Hematopoietic multipotent progenitor cell treated with erythropoietin and hydrocortisone succinate and interleukin-3 and kit ligand, for 15 days (in vitro differentiated cells): ENCODE data around the gene DCLRE1A.
"Not testable (repeated sequence)": the region's sequence is repeated elsewhere in the genome, so short reads cannot be mapped to it uniquely, and the experiment has no call there.

Source experiments
- DNase-seq: peaks from one replicate; pipeline ENCODE4 v3.0.0-alpha.2; 2015; ENCODE audit warnings: low spot score

The DCLRE1A gene

GRCh38 chr10:113857210-113857609 lies 3.3 kb upstream of the DCLRE1A start:
- DNase-seq: no peak

GRCh38 chr10:113856563-113856962 lies 2.7 kb upstream of the DCLRE1A start:
- DNase-seq: no peak

- peak; percentile 31 for DNase-seq
Measured at GRCh38 chr10:113854761-113855588, 1.1 kb upstream of the DCLRE1A start.

GRCh38 chr10:113853578-113854012 lies 287 bp downstream of the DCLRE1A start:
- no peak for DNase-seq

GRCh38 chr10:113849946-113850345 lies 3.9 kb downstream of the DCLRE1A start:
- DNase-seq: no peak

- DNase-seq: no peak
Measured at GRCh38 chr10:113849140-113849803, 4.6 kb downstream of the DCLRE1A start.

- DNase-seq: no peak
Measured at GRCh38 chr10:113846036-113846435, 7.8 kb downstream of the DCLRE1A start.

GRCh38 chr10:113843972-113844485 lies 9.9 kb downstream of the DCLRE1A start:
- peak; percentile 46 for DNase-seq

- DNase-seq: no peak
Measured at GRCh38 chr10:113842171-113842570, 11.7 kb downstream of the DCLRE1A start.

- not testable (repeated sequence) for DNase-seq
Measured at GRCh38 chr10:113828567-113828966, 25.3 kb downstream of the DCLRE1A start.

GRCh38 chr10:113825791-113826190 lies 28.1 kb downstream of the DCLRE1A start:
- no peak for DNase-seq

GRCh38 chr10:113823389-113823788 lies 30.5 kb downstream of the DCLRE1A start:
- no peak for DNase-seq

GRCh38 chr10:113822174-113822573 lies 31.7 kb downstream of the DCLRE1A start:
- DNase-seq: no peak

- not testable (repeated sequence) for DNase-seq
Measured at GRCh38 chr10:113821306-113821705, 32.6 kb downstream of the DCLRE1A start.

- no peak for DNase-seq
Measured at GRCh38 chr10:113820507-113820906, 33.4 kb downstream of the DCLRE1A start.

- DNase-seq: no peak
Measured at GRCh38 chr10:113819989-113820388, 33.9 kb downstream of the DCLRE1A start.

GRCh38 chr10:113814700-113815099 lies 39.2 kb downstream of the DCLRE1A start:
- DNase-seq: not testable (repeated sequence)

GRCh38 chr10:113808168-113808567 lies 45.7 kb downstream of the DCLRE1A start:
- no peak for DNase-seq

- no peak for DNase-seq
Measured at GRCh38 chr10:113806503-113806902, 47.4 kb downstream of the DCLRE1A start.

- no peak for DNase-seq
Measured at GRCh38 chr10:113802997-113803396, 50.9 kb downstream of the DCLRE1A start.

GRCh38 chr10:113801569-113801968 lies 52.3 kb downstream of the DCLRE1A start:
- DNase-seq: no peak

GRCh38 chr10:113791691-113792090 lies 62.2 kb downstream of the DCLRE1A start:
- no peak for DNase-seq

GRCh38 chr10:113788604-113789083 lies 65.2 kb downstream of the DCLRE1A start:
- peak; percentile 23 for DNase-seq
